Eye (tissue), 1 donor: ENCODE results near the gene PHF14.
"Not testable (repeated sequence)": the region's sequence is repeated elsewhere in the genome, so short reads cannot be mapped to it uniquely, and the experiment has no call there.

Source experiments
- DNase-seq: peaks from one replicate; pipeline ENCODE4 v3.0.0-alpha.2; 2015

Gene PHF14

GRCh38 chr7:10973061-10973941 is at the start of gene PHF14:
PHF14 (plus strand) TSS chr7:10973872; CDS start chr7:10974324, 452 bp downstream.
- DNase-seq, result peak; percentile 99

GRCh38 chr7:10924370-10924769 is 49.3 kb upstream of the PHF14 start:
- no peak for DNase-seq

DNA sequence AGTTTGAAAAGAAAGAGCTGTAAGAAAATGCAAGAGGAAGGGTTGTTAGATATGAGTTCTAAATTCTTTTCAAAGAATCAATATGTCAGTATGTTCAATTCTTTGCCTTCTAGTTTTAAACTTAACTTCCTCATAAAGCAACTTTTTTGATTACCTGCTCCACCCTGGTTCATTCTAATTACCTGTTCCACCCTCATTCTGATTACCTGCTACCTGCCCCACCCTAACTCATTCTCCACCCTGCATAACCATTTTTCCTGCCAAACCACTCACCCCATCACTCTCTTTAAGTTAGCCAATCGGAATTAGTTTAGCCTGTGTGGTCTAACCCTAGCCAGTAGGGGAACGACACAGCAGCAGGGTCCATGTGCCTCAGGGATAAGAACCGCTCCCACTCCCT is 45.5 kb upstream of the PHF14 start:
- DNase-seq, result not testable (repeated sequence)

DNA sequence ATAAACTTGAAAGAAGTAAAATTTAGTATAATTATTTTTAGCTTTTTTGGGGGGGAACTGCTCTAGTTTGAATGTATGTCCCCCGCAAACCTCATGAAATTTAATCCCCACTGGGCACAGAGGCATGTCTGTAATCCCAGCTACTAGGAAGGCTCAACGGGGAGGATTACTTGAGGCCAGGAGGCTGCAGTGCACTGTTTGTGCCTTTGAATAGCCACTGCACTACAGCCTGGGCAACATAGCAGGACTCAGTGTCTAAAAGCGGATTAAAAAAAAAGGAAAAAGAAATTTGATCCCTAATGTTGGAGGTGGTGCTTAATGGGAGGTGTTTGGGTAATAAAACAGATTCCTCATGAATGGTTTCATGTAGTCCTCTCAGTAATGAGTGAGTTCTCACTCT is 43.1 kb upstream of the PHF14 start:
- DNase-seq, result no peak

DNA sequence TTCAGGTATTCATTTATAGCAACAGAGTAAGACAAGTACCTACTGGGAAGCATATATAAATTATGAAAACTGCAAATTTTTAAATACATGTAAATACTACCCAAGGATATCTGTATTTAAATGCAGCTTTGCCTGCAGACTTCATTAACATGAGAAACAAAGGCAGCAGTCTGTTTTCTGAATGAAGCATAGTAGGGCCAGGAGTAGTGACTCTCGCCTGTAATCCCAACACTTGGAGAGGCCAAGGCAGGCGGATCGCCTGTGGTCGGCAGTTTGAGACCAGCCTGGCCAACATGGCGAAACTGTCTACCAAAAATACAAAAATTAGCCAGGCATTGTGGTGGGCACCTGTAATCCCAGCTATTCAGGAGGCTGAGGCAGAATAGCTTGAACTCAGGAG is 42.5 kb upstream of the PHF14 start:
- no peak for DNase-seq

DNA sequence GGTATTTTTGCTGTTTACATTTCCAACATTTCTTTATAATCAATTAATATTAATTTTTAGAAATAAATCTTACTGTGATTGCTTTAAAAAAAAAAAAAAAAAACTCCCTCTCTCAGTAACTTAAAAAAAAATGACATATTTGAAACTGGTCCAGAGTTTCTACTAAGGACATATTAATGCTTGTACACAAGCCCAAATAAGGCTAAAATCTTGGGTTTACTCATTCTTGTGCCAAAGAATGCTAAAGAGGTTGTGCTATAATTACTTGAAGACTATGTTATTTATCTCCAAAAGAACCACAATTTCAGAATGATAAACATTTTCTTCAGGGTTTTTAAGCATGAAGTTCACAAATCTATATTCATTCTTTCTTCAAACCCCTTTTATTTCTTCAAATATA is 39.4 kb upstream of the PHF14 start:
- no peak for DNase-seq

DNA sequence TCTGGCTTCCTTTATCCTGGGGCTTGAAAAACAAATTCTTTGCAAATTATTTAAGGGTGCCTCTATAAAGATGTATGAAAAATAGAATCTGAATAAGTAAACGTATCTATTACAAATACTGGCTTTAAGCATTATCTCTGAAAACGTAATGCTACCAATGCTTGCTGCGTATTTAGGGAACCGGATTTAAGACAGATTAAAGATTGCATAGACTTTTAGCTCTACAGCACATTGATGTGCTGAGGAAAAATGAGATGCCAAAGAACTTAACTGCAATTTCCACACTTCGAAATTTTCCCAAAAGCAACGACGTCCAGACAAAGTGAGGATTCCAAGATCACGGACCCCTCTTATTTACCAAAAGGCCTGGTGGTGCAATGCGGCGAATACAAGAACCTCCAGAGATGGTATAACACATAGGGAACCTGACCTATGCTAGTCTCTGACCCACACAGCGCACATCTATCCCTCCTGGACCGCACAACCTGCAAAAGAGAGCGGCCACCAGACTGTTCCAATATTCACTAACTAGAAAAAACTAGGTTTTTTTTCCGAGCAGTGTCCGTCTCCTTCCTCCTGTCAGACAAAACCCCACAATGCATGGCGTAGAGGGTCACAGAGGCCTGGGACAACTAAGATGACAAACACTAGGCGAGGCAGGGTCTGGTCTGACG is 34.3 kb upstream of the PHF14 start:
- DNase-seq, result no peak

GRCh38 chr7:10939911-10940703 is 33.6 kb upstream of the PHF14 start:
- DNase-seq, result peak; percentile 98

DNA sequence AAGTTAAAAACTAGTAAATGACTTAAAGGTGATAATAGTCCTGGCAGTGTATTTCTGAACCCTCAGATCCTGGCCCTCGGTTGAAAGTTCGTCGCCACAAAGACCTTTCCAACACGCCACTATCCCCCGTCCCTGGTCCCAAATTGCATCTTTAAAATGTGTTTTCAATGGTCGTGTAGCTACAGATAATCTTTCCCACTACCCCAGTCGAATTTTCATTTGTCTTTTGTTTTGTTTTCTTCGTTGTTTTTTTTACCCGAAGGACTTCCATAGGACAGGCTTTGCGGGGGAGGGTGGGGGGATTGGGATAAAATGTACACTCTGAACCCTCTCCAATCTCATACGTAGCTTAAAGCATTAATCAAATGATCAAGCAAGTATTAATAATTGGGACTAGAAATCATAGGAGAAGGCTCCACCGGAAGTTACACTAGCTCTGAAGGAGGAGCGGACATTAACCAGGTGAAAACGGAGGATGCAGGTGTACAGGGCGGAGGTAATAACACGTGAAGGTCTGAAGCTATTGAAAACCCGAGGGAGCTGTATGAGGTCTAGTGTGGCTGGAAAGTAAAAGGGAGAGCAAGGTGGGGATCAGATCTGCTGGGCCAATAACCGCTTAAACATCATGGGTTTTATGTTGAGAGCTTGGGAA is 32.8 kb upstream of the PHF14 start:
- DNase-seq, result no peak

DNA sequence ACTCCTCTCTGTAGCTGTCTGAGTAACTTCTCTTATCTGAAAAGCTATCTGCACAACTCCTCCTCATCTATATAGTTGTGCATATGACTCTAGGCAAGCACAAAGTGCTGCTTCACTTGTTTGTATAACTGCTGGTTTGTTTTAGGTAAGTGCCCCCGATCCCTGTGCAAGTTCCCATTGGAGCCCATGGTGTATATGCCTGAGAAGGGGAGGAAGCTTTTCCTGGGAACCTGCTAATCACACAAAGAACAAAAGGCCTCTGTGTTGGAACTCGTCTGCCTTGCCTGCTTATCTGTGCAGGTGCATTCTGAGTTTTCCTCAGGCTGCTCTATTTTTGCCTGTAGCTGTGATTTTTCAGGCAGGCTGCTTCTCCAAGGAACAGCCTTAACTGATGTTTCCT is 23.2 kb upstream of the PHF14 start:
- no peak for DNase-seq

DNA sequence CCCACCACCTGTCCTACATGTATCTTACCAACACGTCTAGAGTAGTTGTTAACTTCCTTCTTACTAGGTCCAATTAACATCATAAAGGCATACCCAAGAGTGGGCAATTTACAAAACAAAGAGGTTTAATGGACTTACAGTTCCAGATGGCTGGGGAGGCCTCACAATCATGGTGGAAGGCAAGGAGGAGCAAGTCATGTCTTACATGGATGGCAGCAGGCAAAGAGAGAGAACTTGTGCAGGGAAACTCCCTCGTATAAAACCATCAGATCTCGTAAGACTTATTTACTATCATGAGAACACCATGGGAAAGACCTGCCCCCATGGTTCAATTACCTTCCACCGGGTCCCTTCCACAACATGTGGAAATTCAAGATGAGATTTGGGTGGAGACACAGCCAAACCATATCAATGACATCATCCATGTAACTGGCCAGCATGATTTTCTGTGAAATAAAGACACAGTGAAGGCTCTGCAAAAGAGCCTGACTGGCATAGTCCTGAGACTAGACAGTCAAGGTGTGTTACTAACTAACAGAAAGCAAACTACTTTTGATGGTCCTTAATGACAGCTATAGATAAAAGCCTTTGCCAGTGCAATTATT is 22.6 kb upstream of the PHF14 start:
- DNase-seq, result not testable (repeated sequence)

DNA sequence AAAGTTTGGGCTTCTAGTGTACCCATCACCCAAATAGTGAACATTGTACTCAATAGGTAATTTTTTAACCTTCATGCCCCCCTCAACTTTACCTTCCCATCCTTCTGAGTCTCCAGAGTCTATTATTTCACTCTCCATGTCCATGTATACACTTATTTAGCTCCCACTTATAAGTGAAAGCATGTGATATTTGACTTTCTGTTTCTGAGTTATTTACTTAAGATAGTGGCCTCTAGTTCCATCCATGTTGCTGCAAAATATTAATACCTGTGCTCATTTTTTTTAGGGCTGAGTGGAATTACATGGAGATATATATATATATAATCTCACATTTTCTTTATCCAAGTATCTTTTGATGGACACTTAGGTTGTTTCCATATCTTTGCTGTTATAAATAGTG is 21.1 kb upstream of the PHF14 start:
- no peak for DNase-seq

GRCh38 chr7:10953078-10953750 is 20.5 kb upstream of the PHF14 start:
- DNase-seq, result not testable (repeated sequence)

DNA sequence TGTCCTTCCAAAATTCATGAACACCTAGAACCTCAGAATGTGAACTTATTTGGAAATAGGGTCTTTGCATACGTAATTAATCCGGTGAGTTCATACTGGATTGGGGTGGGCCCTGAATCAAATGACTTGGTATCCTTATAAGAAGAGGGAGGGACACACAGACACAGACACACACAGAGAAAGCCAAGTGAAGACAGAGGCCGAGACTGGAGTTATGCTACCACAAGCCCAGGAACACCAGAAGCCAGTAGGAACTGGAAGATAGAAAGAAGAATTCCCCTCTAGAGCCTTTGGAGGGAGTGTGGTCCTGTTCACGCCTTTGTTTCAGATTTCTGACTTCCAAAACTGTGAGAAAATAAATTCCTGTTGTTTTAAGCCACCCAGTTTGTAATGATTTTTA is 17.1 kb upstream of the PHF14 start:
- no peak for DNase-seq

GRCh38 chr7:10960242-10960641 is 13.4 kb upstream of the PHF14 start:
- not testable (repeated sequence) for DNase-seq

DNA sequence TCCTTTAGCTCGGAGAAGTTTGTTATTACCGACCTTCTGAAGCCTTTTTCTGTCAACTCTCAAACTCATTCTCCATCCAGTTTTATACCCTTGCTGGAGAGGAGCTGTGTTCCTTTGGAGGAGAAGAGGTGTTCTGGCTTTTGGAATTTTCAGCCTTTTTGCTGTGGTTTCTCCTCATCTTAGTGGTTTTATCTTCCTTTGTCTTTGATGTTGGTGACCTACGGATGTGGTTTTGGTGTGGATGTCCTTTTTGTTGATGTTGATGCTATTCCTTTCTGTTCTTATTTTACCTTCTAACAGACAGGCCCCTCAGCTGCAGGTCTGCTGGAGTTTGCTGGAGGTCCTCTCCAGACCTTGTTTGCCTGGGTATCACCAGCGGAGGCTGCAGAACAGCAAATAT is 8.7 kb upstream of the PHF14 start:
- not testable (repeated sequence) for DNase-seq

DNA sequence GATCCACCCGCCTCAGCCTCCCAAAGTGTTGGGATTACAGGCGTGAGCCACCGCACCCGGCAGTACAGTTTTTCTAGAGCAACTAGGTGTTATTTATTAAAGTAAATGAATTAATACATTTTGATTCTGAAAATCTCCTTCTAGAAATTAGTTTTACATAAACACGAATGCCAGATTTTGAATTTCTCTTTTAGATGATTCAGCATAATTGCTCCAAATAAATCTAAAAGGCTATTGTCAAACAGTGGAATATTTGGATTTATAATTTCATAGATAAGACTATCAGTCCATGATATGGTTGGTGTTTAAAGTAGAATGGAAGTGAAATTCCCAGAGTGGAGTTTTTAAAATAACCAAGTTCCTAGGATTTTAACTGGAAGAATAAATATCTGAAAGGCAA is 1.5 kb upstream of the PHF14 start:
- DNase-seq, result no peak

GRCh38 chr7:10973942-10974911 is 555 bp downstream of the PHF14 start:
- peak; percentile 81 for DNase-seq

- DNase-seq, result no peak
Measured at GRCh38 chr7:10977113-10977512, 3.4 kb downstream of the PHF14 start.

- DNase-seq, result no peak
Measured at GRCh38 chr7:10981317-10981716, 7.6 kb downstream of the PHF14 start.

- DNase-seq, result not testable (repeated sequence)
Measured at GRCh38 chr7:10990748-10991147, 17.1 kb downstream of the PHF14 start.
